Naive thymus-derived CD4-positive, alpha-beta T cell (primary cell): ENCODE data around the gene SLC16A11. TPM values are rescaled to one million over a fixed set of nuclear protein-coding genes. Genes with fewer than 3 reads are reported as not detected.

Experiments
- ATAC-seq: fragments of 150-1000 bp; cut with Tn5 transposase; 2 replicates; pipeline ENCODE4 v1.10.0; 2021; ENCODE audit warnings: mild to moderate bottlenecking, moderate library complexity
- CTCF ChIA-PET: fragments of 350-600 bp; sonication (Branson Sonifier 250); formaldehyde crosslinking; loops from one replicate; lab custom pipeline; 2021; ENCODE audit warnings: antibody characterized with exemption; lab: Charles Lee
- POLR2A ChIA-PET: fragments of 350-600 bp; sonication (Branson Sonifier 250); formaldehyde crosslinking; loops from one replicate; lab custom pipeline; 2021; ENCODE audit warnings: antibody characterized with exemption, inconsistent platforms; lab: Charles Lee
- DNase-seq, 9 donors: peaks; one replicate each; pipeline versions ENCODE4 v3.0.0 to v3.0.0-alpha.2; 2020 to 2022; ENCODE audit warnings: mixed read lengths in 1 of 9
- H3K27ac ChIP-seq: one replicate; pipeline ENCODE4 v1.7.0; 2013; ENCODE audit warnings: mild to moderate bottlenecking, low read depth, low read length, moderate library complexity
- H3K27me3 ChIP-seq, 2 donors: one replicate each; pipeline ENCODE4 v1.7.0; 2013; ENCODE audit warnings: low read length in 2 of 2, mild to moderate bottlenecking in 2 of 2, moderate library complexity in 2 of 2; ENCODE audit not compliant: control insufficient read depth in 2 of 2, insufficient read depth in 2 of 2
- H3K36me3 ChIP-seq, 3 experiments: 1 replicate in 2 of 3; 2 replicates in 1 of 3; pipeline ENCODE4 v1.7.0; 2013; ENCODE audit warnings: low read length in 3 of 3, mild to moderate bottlenecking in 3 of 3, moderate library complexity in 1 of 3; ENCODE audit not compliant: insufficient read depth in 3 of 3, control insufficient read depth in 2 of 3
- H3K4me1 ChIP-seq, 2 donors: one replicate each; pipeline ENCODE4 v1.7.0; 2013; ENCODE audit warnings: low read length in 2 of 2, mild to moderate bottlenecking in 2 of 2, moderate library complexity in 1 of 2; ENCODE audit not compliant: control insufficient read depth in 2 of 2, insufficient read depth in 2 of 2
- H3K4me3 ChIP-seq: 2 replicates; pipeline ENCODE4 v1.7.0; 2013; ENCODE audit warnings: mild to moderate bottlenecking, low read length
- H3K9me3 ChIP-seq, 3 experiments: 1 replicate in 2 of 3; 2 replicates in 1 of 3; pipeline ENCODE4 v1.7.0; 2013; ENCODE audit warnings: low read length in 3 of 3; ENCODE audit not compliant: control insufficient read depth in 2 of 3
- H3K27ac Mint-ChIP-seq, 9 donors: one replicate each; pipeline ENCODE4 v1.8.0; 2020 to 2022; ENCODE audit warnings: mixed read lengths in 9 of 9, mild to moderate bottlenecking in 8 of 9, moderate library complexity in 5 of 9, inconsistent platforms in 2 of 9
- H3K27me3 Mint-ChIP-seq, 5 donors: one replicate each; pipeline ENCODE4 v1.8.0; 2021 to 2022; ENCODE audit warnings: mixed read lengths in 5 of 5, mild to moderate bottlenecking in 1 of 5
- H3K36me3 Mint-ChIP-seq, 5 donors: one replicate each; pipeline ENCODE4 v1.8.0; 2020 to 2022; ENCODE audit warnings: mixed read lengths in 5 of 5, mild to moderate bottlenecking in 3 of 5, inconsistent platforms in 1 of 5
- H3K4me1 Mint-ChIP-seq, 7 donors: one replicate each; pipeline ENCODE4 v1.8.0; 2020 to 2022; ENCODE audit warnings: mixed read lengths in 7 of 7, mild to moderate bottlenecking in 3 of 7, inconsistent platforms in 1 of 7
- H3K4me3 Mint-ChIP-seq, 10 donors: one replicate each; pipeline ENCODE4 v1.8.0; 2020 to 2022; ENCODE audit warnings: mild to moderate bottlenecking in 10 of 10, mixed read lengths in 10 of 10, moderate library complexity in 6 of 10, inconsistent platforms in 2 of 10
- H3K9me3 Mint-ChIP-seq, 11 donors: one replicate each; pipeline ENCODE4 v1.8.0; 2020 to 2022; ENCODE audit warnings: mixed read lengths in 11 of 11, mild to moderate bottlenecking in 4 of 11, inconsistent platforms in 1 of 11, moderate library complexity in 1 of 11
- intact Hi-C, 2 donors: fragments of 100-400 bp; cut with micrococcal nuclease; formaldehyde crosslinking; loops; one replicate each; pipeline ENCODE4 v1.15.1; 2023
- polyA plus RNA-seq, 2 donors: library from polyadenylated mRNA; unstranded; fragments of 300-500 nt; fragmentation: Illumina TruSeq; gene quantifications; one replicate each; pipeline ENCODE4 v1.2.3, GENCODE V29; 2021
- total RNA-seq, 6 experiments: library from RNA in 5 of 6; stranded (reverse) in 5 of 6; gene quantifications; 1 replicate in 5 of 6; 2 replicates in 1 of 6; pipeline ENCODE4 v1.2.3 and lab custom pipeline; 2021 to 2026

The SLC16A11 gene
- total and polyA plus RNA-seq, 7 experiments from 2014 or later = 0.24 to 1.7 (median 1.1) TPM

- CTCF ChIA-PET = interaction anchor here (1.2 to 9.4 kb wide), 3 partner anchors 10 to 97 kb away, joined by 7 to 121 read pairs (median 7); no protein-coding TSS in a partner anchor
- peak overlapping the region; percentile 99 for H3K27ac ChIP-seq
- no peaks in the 10 kb centered on the region for H3K27me3 Mint-ChIP-seq
- H3K9me3 Mint-ChIP-seq = peaks cover 0 to 5% (median 0%) of the 10 kb centered on the region in 11 donors
- H3K27me3 ChIP-seq = no peaks in the 10 kb centered on the region
- H3K4me3 ChIP-seq = peak overlapping the region; percentile 97
- peaks cover 0 to 20% (median 0%) of the 10 kb centered on the region in 5 donors for H3K36me3 Mint-ChIP-seq
- peaks cover 31 to 38% of the 10 kb centered on the region in 2 donors for H3K4me1 ChIP-seq
- H3K4me1 Mint-ChIP-seq = peaks cover 40 to 80% (median 59%) of the 10 kb centered on the region in 7 donors
- no peaks in the 10 kb centered on the region for H3K9me3 ChIP-seq
- peaks cover 0 to 25% (median 0%) of the 10 kb centered on the region in 3 experiments for H3K36me3 ChIP-seq
- intact Hi-C loops = loop anchor here (5.0 to 10.0 kb wide), 9 partner anchors 36 to 1429 kb away; partner anchors contain the start of genes XAF1 (in 2 of the 2), FGF11 (in 1 of the 2), KIAA0753 (in 1 of the 2) and NDEL1 (in 1 of the 2)
- DNase-seq = no peak
- POLR2A ChIA-PET = interaction anchor here (0.7 to 1.0 kb wide), 2 partner anchors 21 to 121 kb away, joined by 4 to 5 read pairs; no protein-coding TSS in a partner anchor
- ATAC-seq = no peak
- H3K27ac Mint-ChIP-seq = peak overlapping the region; percentile 97 to 100 (median 100)
- peak overlapping the region; percentile 85 to 99 (median 97) for H3K4me3 Mint-ChIP-seq
These were observed 32.5 kb downstream of the SLC16A11 start for GRCh38 chr17:7011415-7011814.

GRCh38 chr17:7010523-7010922, 33.4 kb downstream of the SLC16A11 start:
- H3K4me3 Mint-ChIP-seq = peak overlapping the region; percentile 38 to 99 (median 95)
- peaks cover 40 to 76% (median 50%) of the 10 kb centered on the region in 7 donors for H3K4me1 Mint-ChIP-seq
- H3K36me3 Mint-ChIP-seq = peaks cover 0 to 20% (median 0%) of the 10 kb centered on the region in 5 donors
- H3K27me3 ChIP-seq = no peaks in the 10 kb centered on the region
- peak overlapping the region in 8 of 9 donors; percentile 16 to 100 (median 74) for H3K27ac Mint-ChIP-seq
- intact Hi-C loops = loop anchor here (5.0 to 10.0 kb wide), 9 partner anchors 37 to 1428 kb away; partner anchors contain the start of genes XAF1 (in 2 of the 2), FGF11 (in 1 of the 2), KIAA0753 (in 1 of the 2) and NDEL1 (in 1 of the 2)
- H3K36me3 ChIP-seq = peaks cover 0 to 28% (median 0%) of the 10 kb centered on the region in 3 experiments
- ChIA-PET POLR2A (no interaction called here), CTCF (interaction anchor here (1.0 to 9.4 kb wide), 2 partner anchors 96 to 123 kb away, joined by 3 to 121 read pairs; no protein-coding TSS in a partner anchor)
- no peak for DNase-seq
- no peak overlapping the region for H3K4me3 ChIP-seq
- H3K27ac ChIP-seq = peak overlapping the region; percentile 47
- H3K4me1 ChIP-seq = peaks cover 27 to 29% of the 10 kb centered on the region in 2 donors
- H3K27me3 Mint-ChIP-seq = no peaks in the 10 kb centered on the region
- peaks cover 0 to 5% (median 0%) of the 10 kb centered on the region in 11 donors for H3K9me3 Mint-ChIP-seq
- no peak for ATAC-seq
- H3K9me3 ChIP-seq = no peaks in the 10 kb centered on the region

- peaks cover 15 to 16% of the 10 kb centered on the region in 2 donors for H3K4me1 ChIP-seq
- DNase-seq (no peak), ATAC-seq (no peak)
- intact Hi-C loops = no loop called here
- H3K9me3 Mint-ChIP-seq = peaks cover 0 to 2% (median 0%) of the 10 kb centered on the region in 11 donors
- H3K4me3 ChIP-seq = no peak overlapping the region
- peak overlapping the region in 1 of 10 donors; percentile 3 for H3K4me3 Mint-ChIP-seq
- peaks cover 0 to 32% (median 3%) of the 10 kb centered on the region in 3 experiments for H3K36me3 ChIP-seq
- ChIA-PET POLR2A (no interaction called here), CTCF (interaction anchor here (1.6 to 9.4 kb wide), 3 partner anchors 93 to 98 kb away, joined by 6 to 121 read pairs (median 12); no protein-coding TSS in a partner anchor)
- no peaks in the 10 kb centered on the region for H3K27me3 Mint-ChIP-seq
- H3K36me3 Mint-ChIP-seq = peaks cover 1 to 24% (median 2%) of the 10 kb centered on the region in 5 donors
- H3K27ac Mint-ChIP-seq = peak overlapping the region in 3 of 9 donors; percentile 5 to 69 (median 53)
- H3K9me3 ChIP-seq = no peaks in the 10 kb centered on the region
- no peaks in the 10 kb centered on the region for H3K27me3 ChIP-seq
- no peak overlapping the region for H3K27ac ChIP-seq
- H3K4me1 Mint-ChIP-seq = peaks cover 28 to 58% (median 40%) of the 10 kb centered on the region in 7 donors
These were observed 36.7 kb downstream of the SLC16A11 start for GRCh38 chr17:7007143-7007542.

GRCh38 chr17:7005716-7006115, 38.2 kb downstream of the SLC16A11 start:
- Histone ChIP-seq H3K4me3 (no peak overlapping the region), H3K4me1 (peaks cover 3 to 10% of the 10 kb centered on the region in 2 donors), H3K9me3 (no peaks in the 10 kb centered on the region), H3K27me3 (no peaks in the 10 kb centered on the region), H3K27ac (no peak overlapping the region), H3K36me3 (peaks cover 8 to 46% (median 10%) of the 10 kb centered on the region in 3 experiments)
- H3K36me3 Mint-ChIP-seq = peaks cover 4 to 33% (median 11%) of the 10 kb centered on the region in 5 donors
- peaks cover 25 to 53% (median 37%) of the 10 kb centered on the region in 7 donors for H3K4me1 Mint-ChIP-seq
- ChIA-PET CTCF (interaction anchor here (1.1 to 9.4 kb wide), 7 partner anchors 16 to 339 kb away, joined by 3 to 121 read pairs (median 6); no protein-coding TSS in a partner anchor), POLR2A (interaction anchor here (0.6 to 1.1 kb wide), 2 partner anchors 77 to 1083 kb away, joined by 3 read pairs; no protein-coding TSS in a partner anchor)
- no peak for ATAC-seq
- H3K4me3 Mint-ChIP-seq = no peak overlapping the region
- H3K27me3 Mint-ChIP-seq = no peaks in the 10 kb centered on the region
- DNase-seq = no peak
- intact Hi-C loops = loop anchor here (1.0 kb wide), 2 partner anchors 17 to 162 kb away; no protein-coding TSS in a partner anchor
- H3K9me3 Mint-ChIP-seq = no peaks in the 10 kb centered on the region
- no peak overlapping the region for H3K27ac Mint-ChIP-seq

GRCh38 chr17:7004398-7005253, 39.3 kb downstream of the SLC16A11 start:
- no peaks in the 10 kb centered on the region for H3K4me1 ChIP-seq
- H3K27me3 Mint-ChIP-seq = no peaks in the 10 kb centered on the region
- POLR2A ChIA-PET = interaction anchor here (0.6 to 1.5 kb wide), 5 partner anchors 11 to 161 kb away, joined by 3 to 7 read pairs (median 4); no protein-coding TSS in a partner anchor
- intact Hi-C loops = loop anchor here (1.0 to 5.0 kb wide), 6 partner anchors 8 to 337 kb away; partner anchors contain the start of gene RNASEK (in 1 of the 2)
- H3K36me3 ChIP-seq = peaks cover 8 to 51% (median 12%) of the 10 kb centered on the region in 3 experiments
- H3K4me3 Mint-ChIP-seq = no peak overlapping the region
- peak in 7 of 9 donors; percentile 67 to 80 (median 77) for DNase-seq
- no peak overlapping the region for H3K4me3 ChIP-seq
- CTCF ChIA-PET = interaction anchor here (0.5 to 9.4 kb wide), 19 partner anchors 11 to 1309 kb away, joined by 3 to 121 read pairs (median 4); partner anchors contain the start of gene SLC16A13
- H3K27ac Mint-ChIP-seq = peak overlapping the region in 8 of 9 donors; percentile 5 to 60 (median 31)
- peaks cover 14 to 42% (median 27%) of the 10 kb centered on the region in 7 donors for H3K4me1 Mint-ChIP-seq
- H3K9me3 ChIP-seq = no peaks in the 10 kb centered on the region
- H3K27ac ChIP-seq = no peak overlapping the region
- H3K9me3 Mint-ChIP-seq = peaks cover 0 to 2% (median 0%) of the 10 kb centered on the region in 11 donors
- ATAC-seq = peak; percentile 98
- no peaks in the 10 kb centered on the region for H3K27me3 ChIP-seq
- H3K36me3 Mint-ChIP-seq = peaks cover 4 to 37% (median 13%) of the 10 kb centered on the region in 5 donors
